8988T (cell line): ENCODE data around the gene KCND2.

Experiments
- DNase-seq: peaks from one replicate; pipeline ENCODE4 v3.0.0; 2011

The KCND2 gene

GRCh38 chr7:120709972-120710320 is 437.0 kb downstream of the KCND2 start:
- DNase-seq = no peak

DNA sequence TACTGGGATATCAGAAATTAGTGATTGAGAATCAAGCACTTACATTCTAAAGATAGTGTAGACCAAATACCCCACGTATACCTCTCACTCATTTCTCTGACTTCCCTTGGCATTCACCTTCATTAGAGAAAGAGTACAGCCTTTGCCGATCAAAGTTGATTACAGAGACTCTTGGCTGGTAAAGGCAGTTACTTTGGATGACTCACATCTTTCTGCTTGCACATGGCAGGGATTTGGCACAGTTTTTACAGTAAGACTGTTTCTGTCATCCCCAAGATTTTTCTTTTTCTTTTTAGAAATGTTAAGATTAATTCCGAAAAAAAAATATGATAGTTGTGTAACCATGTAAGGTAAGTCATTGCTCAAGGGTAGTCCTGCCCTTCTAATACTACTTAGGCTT is 442.0 kb downstream of the KCND2 start:
- no peak for DNase-seq

DNA sequence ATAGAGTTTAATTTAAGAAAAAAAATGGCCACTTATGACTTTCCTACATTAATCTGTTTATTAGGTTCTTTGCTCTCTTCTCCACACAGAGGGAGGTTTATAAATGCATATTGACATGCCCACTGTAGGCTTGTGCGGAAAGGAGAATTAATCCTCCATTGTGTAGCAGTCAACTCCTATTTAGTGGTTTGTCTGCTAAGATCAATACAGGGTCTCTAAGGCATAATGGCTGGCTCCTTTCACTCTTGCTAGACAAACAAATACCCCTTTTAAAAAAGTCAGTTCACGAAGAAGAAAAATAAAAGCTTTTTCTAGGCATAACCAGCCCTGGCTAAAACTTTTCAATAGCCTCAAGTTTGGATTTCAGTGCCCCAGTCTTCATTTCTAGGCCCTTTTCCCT is 443.3 kb downstream of the KCND2 start:
- DNase-seq = no peak

DNA sequence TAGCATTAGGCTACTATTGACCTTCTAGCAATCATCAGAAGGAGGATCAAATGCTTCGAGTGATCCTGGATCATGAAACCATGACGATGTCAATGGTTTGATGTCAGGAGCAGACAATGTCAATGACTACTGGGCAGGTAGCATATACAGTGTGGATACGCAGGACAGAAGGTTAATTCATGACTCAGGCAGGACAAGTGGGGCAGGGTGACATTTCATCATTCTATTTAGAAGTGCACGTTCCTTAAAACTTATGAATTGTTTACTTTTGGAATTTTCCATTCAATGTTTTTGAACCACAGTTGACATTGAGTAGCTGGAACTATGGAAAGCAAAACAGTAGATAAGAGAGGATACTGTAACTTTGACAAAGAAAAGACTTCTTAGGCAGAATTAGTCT is 444.2 kb downstream of the KCND2 start:
- no peak for DNase-seq

DNA sequence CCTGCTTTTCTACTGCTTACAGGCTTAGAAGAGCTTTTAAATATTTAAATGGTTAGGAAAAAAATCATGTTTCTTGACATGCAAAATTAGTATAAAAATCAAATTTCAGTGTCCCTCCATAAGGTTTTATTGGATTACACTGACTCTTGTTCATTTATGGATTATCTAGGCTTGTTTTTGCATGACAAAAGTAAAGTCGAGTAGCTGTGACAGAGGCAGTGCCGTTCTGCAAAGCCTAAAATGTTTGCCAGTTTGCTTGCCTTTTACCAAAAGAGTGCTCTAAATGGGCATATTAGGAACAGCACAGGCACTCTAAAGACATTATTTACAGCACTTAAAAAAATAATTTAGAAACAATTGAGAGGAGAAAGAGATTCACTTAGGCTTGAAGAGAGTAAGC is 445.4 kb downstream of the KCND2 start:
- DNase-seq = no peak

DNA sequence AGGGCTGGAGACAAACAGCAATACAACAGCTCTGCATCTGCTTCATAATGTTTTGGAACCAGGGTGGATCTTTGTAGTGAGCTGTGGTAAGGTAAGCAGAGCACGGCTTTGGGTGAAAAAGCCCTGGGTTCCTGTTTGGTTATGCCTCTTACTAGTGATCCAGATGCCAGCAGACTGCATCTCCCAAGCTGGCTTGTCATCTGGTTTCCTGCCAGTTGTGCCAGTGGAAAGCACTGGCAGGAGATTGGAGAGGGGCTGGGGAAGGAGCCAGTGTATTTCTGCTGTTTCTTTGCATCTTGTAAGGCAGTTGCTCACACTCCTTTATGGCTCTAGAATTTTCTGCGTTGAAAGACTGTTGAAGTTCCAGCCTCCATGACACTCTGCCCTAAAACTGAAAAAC is 447.3 kb downstream of the KCND2 start:
- no peak for DNase-seq

GRCh38 chr7:120723465-120724385 is 450.8 kb downstream of the KCND2 start:
- no peak for DNase-seq

- DNase-seq = no peak
Observed at GRCh38 chr7:120724448-120724847, 451.5 kb downstream of the KCND2 start.

DNA sequence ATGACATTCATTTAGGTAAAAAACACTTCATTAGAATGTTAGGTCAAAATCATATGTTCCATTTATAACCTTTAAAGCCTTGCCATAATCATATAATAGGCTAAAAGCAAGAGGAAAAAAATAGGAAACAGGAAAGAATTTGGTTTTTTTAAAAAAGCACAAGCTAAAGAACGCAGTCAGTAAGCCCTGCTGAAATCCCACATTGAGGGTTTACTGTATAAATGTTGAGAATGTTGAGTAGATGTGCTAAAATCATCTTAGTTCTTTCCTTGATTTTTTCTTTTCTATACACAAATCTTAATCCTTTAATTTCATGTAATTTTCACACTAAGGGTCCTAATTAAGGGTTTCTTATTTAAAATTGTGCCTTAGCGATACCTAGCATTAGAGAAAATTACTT is 452.0 kb downstream of the KCND2 start:
- DNase-seq = no peak

GRCh38 chr7:120725376-120726039 is 452.5 kb downstream of the KCND2 start:
- no peak for DNase-seq

- DNase-seq = no peak
Observed at GRCh38 chr7:120729245-120729644, 456.3 kb downstream of the KCND2 start.

GRCh38 chr7:120731271-120731670 is 458.3 kb downstream of the KCND2 start:
- DNase-seq = no peak

GRCh38 chr7:120732256-120732655 is 459.3 kb downstream of the KCND2 start:
- no peak for DNase-seq

- no peak for DNase-seq
Observed at GRCh38 chr7:120733143-120733542, 460.2 kb downstream of the KCND2 start.

- DNase-seq = no peak
Observed at GRCh38 chr7:120733835-120734234, 460.9 kb downstream of the KCND2 start.

- no peak for DNase-seq
Observed at GRCh38 chr7:120735791-120736190, 462.8 kb downstream of the KCND2 start.

- no peak for DNase-seq
Observed at GRCh38 chr7:120738816-120739215, 465.8 kb downstream of the KCND2 start.

DNA sequence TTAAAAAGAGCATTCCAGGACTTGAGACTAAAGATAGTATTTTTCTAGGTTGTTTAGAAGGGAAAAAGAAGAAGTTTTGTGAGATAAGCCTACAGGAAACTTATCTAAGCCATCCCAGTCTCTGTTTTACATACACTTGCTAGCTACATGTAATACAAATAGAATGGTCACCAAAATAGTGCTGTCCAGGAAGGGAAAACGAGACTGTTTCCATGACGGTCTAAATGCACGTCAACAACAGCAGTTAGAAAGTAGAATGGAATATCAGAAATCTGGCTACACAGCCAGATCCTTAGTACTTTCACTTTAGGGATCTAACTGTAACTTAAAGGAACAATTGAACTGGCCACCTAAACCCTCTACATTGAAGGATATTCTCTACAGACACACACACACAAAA is 467.4 kb downstream of the KCND2 start:
- DNase-seq = no peak

- DNase-seq = no peak
Observed at GRCh38 chr7:120741371-120742042, 468.5 kb downstream of the KCND2 start.

GRCh38 chr7:120742372-120742771 is 469.4 kb downstream of the KCND2 start:
- DNase-seq = no peak

- DNase-seq = no peak
Observed at GRCh38 chr7:120743128-120743527, 470.2 kb downstream of the KCND2 start.

- DNase-seq = no peak
Observed at GRCh38 chr7:120760050-120760449, 487.1 kb downstream of the KCND2 start.

- no peak for DNase-seq
Observed at GRCh38 chr7:120760851-120761250, 487.9 kb downstream of the KCND2 start.

GRCh38 chr7:120770206-120770605 is 497.2 kb downstream of the KCND2 start:
- no peak for DNase-seq
